H1 (cell line): ENCODE measurements around the gene FLOT1. TPM values are rescaled to one million over a fixed set of nuclear protein-coding genes. Genes with fewer than 3 reads are reported as not detected.

Experiments used
- CTCF ChIA-PET: fragments of 300-600 bp; sonication (Branson Sonifier 250); formaldehyde crosslinking; loops from one replicate; lab custom pipeline; 2021; ENCODE audit not compliant: partially characterized antibody; lab: Charles Lee
- POLR2A ChIA-PET: fragments of 300-600 bp; sonication (Branson Sonifier 250); formaldehyde crosslinking; loops from one replicate; lab custom pipeline; 2021; ENCODE audit warnings: inconsistent platforms; ENCODE audit not compliant: partially characterized antibody; lab: Charles Lee
- DNase-seq, 2 experiments: peaks; one replicate each; pipeline versions ENCODE4 v3.0.0 to v3.0.0-alpha.2; 2010 to 2022; ENCODE audit warnings: low spot score in 2 of 2, low read depth in 1 of 2, mixed read lengths in 1 of 2
- FAIRE-seq: peaks from 2 replicates; lab custom pipeline; 2011; peaks lifted over from hg19 to GRCh38; lab: Jason Lieb, UNC
- H2AFZ ChIP-seq: 2 replicates; pipeline ENCODE4 v1.8.1; 2012; ENCODE audit warnings: low read length, inconsistent platforms
- H2AK5ac ChIP-seq: 2 replicates; pipeline ENCODE4 v1.6.1; 2013; ENCODE audit warnings: low read depth, low read length
- H2BK120ac ChIP-seq: replicated peaks from 2 replicates; pipeline ENCODE3; 2013; ENCODE audit warnings: low read depth, low read length, inconsistent platforms
- H2BK12ac ChIP-seq: 2 replicates; pipeline ENCODE4 v1.6.1; 2013; ENCODE audit warnings: low read depth, low read length
- H2BK15ac ChIP-seq: 2 replicates; pipeline ENCODE4 v1.6.1; 2013; ENCODE audit warnings: low read length
- H2BK20ac ChIP-seq: 2 replicates; pipeline ENCODE4 v1.6.1; 2013; ENCODE audit warnings: low read length
- H2BK5ac ChIP-seq: 2 replicates; pipeline ENCODE4 v1.6.1; 2013; ENCODE audit warnings: low read depth, low read length
- H3K14ac ChIP-seq: 2 replicates; pipeline ENCODE4 v1.6.1; 2013; ENCODE audit warnings: inconsistent platforms; ENCODE audit not compliant: insufficient read length
- H3K18ac ChIP-seq: 2 replicates; pipeline ENCODE4 v1.6.1; 2013; ENCODE audit warnings: low read length; ENCODE audit errors: extremely low read depth
- H3K23ac ChIP-seq: 2 replicates; pipeline ENCODE4 v1.6.1; 2013; ENCODE audit warnings: inconsistent platforms; ENCODE audit not compliant: insufficient read length
- H3K23me2 ChIP-seq: 2 replicates; pipeline ENCODE4 v1.6.1; 2013; ENCODE audit warnings: low read depth, low read length
- H3K27ac ChIP-seq: 2 replicates; pipeline ENCODE4 v1.6.1; 2011; ENCODE audit warnings: low read depth, low read length, inconsistent platforms
- H3K27me3 ChIP-seq, 4 experiments: replicated peaks in 1 of 4; 1 replicate in 1 of 4; 2 replicates in 3 of 4; pipeline versions ENCODE4 v1.6.1 to v1.8.1; 2011 to 2013; ENCODE audit warnings: low read length in 3 of 4, mild to moderate bottlenecking in 3 of 4, inconsistent platforms in 2 of 4, mixed read lengths in 2 of 4, moderate library complexity in 1 of 4; ENCODE audit not compliant: control insufficient read depth in 3 of 4, insufficient read depth in 3 of 4; ENCODE audit errors: extremely low read depth in 1 of 4
- H3K36me3 ChIP-seq, 4 experiments: 2 replicates each; pipeline versions ENCODE4 v1.6.1 to v1.8.1; 2011 to 2013; ENCODE audit warnings: mild to moderate bottlenecking in 4 of 4, low read length in 3 of 4, moderate library complexity in 2 of 4, control low read depth in 1 of 4, inconsistent platforms in 1 of 4; ENCODE audit not compliant: insufficient read depth in 4 of 4, control insufficient read depth in 2 of 4
- H3K4ac ChIP-seq: replicated peaks from 2 replicates; pipeline ENCODE3; 2013; ENCODE audit warnings: low read length, low read depth, mixed read lengths, inconsistent platforms; ENCODE audit not compliant: insufficient read length
- H3K4me1 ChIP-seq, 4 experiments: replicated peaks in 1 of 4; 1 replicate in 1 of 4; 2 replicates in 3 of 4; pipeline versions ENCODE4 v1.6.1 to v1.8.1; 2011 to 2013; ENCODE audit warnings: low read length in 3 of 4, inconsistent platforms in 2 of 4, mixed read lengths in 1 of 4; ENCODE audit not compliant: insufficient read depth in 4 of 4, control insufficient read depth in 3 of 4
- H3K4me2 ChIP-seq, 2 experiments: 2 replicates each; pipeline versions ENCODE4 v1.6.1 to v1.8.1; 2011 to 2013; ENCODE audit warnings: low read depth in 2 of 2, low read length in 2 of 2, control low read depth in 1 of 2, inconsistent platforms in 1 of 2, mild to moderate bottlenecking in 1 of 2; ENCODE audit not compliant: insufficient read depth in 1 of 2
- H3K4me3 ChIP-seq, 4 experiments: fragments of 200-600, 300-600 bp in 1 of 4; sonication (generic), shearing (Covaris generic), sonication (Bioruptor Twin) in 1 of 4; 2 replicates each; pipeline versions ENCODE4 v1.5.1 to v1.8.1; 2011 to 2016; ENCODE audit warnings: low read length in 4 of 4, low read depth in 3 of 4, control low read depth in 2 of 4, inconsistent platforms in 2 of 4, mild to moderate bottlenecking in 2 of 4, mixed read lengths in 1 of 4, moderate library complexity in 1 of 4; ENCODE audit not compliant: insufficient read depth in 2 of 4; ENCODE audit errors: extremely low read depth in 1 of 4
- H3K56ac ChIP-seq: replicated peaks from 2 replicates; pipeline ENCODE3; 2013; ENCODE audit warnings: low read depth, mild to moderate bottlenecking, mixed read lengths, low read length, inconsistent platforms; ENCODE audit not compliant: insufficient read length
- H3K79me1 ChIP-seq: 2 replicates; pipeline ENCODE4 v1.6.1; 2013; ENCODE audit warnings: low read depth, low read length, control low read depth
- H3K79me2 ChIP-seq, 2 experiments: 2 replicates each; pipeline versions ENCODE4 v1.6.1 to v1.8.1; 2012 to 2013; ENCODE audit warnings: low read length in 2 of 2, mild to moderate bottlenecking in 2 of 2, inconsistent platforms in 1 of 2; ENCODE audit not compliant: insufficient read depth in 2 of 2, control insufficient read depth in 1 of 2
- H3K9ac ChIP-seq, 4 experiments: replicated peaks in 1 of 4; 1 replicate in 1 of 4; 2 replicates in 3 of 4; pipeline versions ENCODE4 v1.6.1 to v1.8.1; 2011 to 2013; ENCODE audit warnings: low read depth in 3 of 4, low read length in 3 of 4, control low read depth in 2 of 4, mild to moderate bottlenecking in 2 of 4, moderate library complexity in 2 of 4, inconsistent platforms in 1 of 4; ENCODE audit errors: extremely low read depth in 1 of 4
- H3K9me3 ChIP-seq, 2 experiments: 2 replicates each; pipeline versions ENCODE4 v1.6.1 to v1.8.1; 2012 to 2013; ENCODE audit warnings: mild to moderate bottlenecking in 2 of 2, moderate library complexity in 2 of 2, control low read depth in 1 of 2, inconsistent platforms in 1 of 2, low read depth in 1 of 2, low read length in 1 of 2, mixed read lengths in 1 of 2; ENCODE audit not compliant: insufficient read depth in 2 of 2
- H4K20me1 ChIP-seq, 2 experiments: replicated peaks in 1 of 2; 2 replicates each; pipeline versions ENCODE3 to v1.8.1; 2011 to 2013; ENCODE audit warnings: inconsistent platforms in 2 of 2, low read length in 2 of 2, mild to moderate bottlenecking in 1 of 2; ENCODE audit not compliant: insufficient read depth in 2 of 2, control insufficient read depth in 1 of 2
- H4K5ac ChIP-seq: 2 replicates; pipeline ENCODE4 v1.6.1; 2013; ENCODE audit warnings: low read length, low read depth, mixed read lengths, inconsistent platforms; ENCODE audit not compliant: insufficient read length
- H4K8ac ChIP-seq: 2 replicates; pipeline ENCODE4 v1.8.0; 2013; ENCODE audit warnings: mild to moderate bottlenecking, moderate library complexity, low read length, inconsistent platforms; ENCODE audit not compliant: insufficient read depth; ENCODE audit errors: extremely low read depth
- H4K91ac ChIP-seq: replicated peaks from 2 replicates; pipeline ENCODE3; 2013; ENCODE audit warnings: low read length, mixed read lengths, inconsistent platforms; ENCODE audit not compliant: insufficient read length
- ATF3 ChIP-seq: IDR thresholded peaks from 2 replicates; pipeline ENCODE4 v1.6.1; 2011; ENCODE audit warnings: low read depth, mild to moderate bottlenecking, low read length; ENCODE audit not compliant: insufficient read depth
- BCL11A ChIP-seq, 2 experiments: IDR thresholded peaks; one replicate each; pipeline ENCODE4 v1.6.1; 2011; ENCODE audit warnings: low read depth in 2 of 2, low read length in 2 of 2, mild to moderate bottlenecking in 2 of 2
- EGR1 ChIP-seq: IDR thresholded peaks from 2 replicates; pipeline ENCODE4 v1.6.1; 2011; ENCODE audit warnings: low read depth, low read length, borderline replicate concordance
- JUN ChIP-seq: IDR thresholded peaks from 2 replicates; pipeline ENCODE4 v1.6.1; 2011; ENCODE audit warnings: low read depth, mild to moderate bottlenecking, improper control_type of control experiment, low read length
- JUND ChIP-seq: IDR thresholded peaks from 2 replicates; pipeline ENCODE4 v1.6.1; 2011; ENCODE audit warnings: mild to moderate bottlenecking, improper control_type of control experiment, low read length
- RBBP5 ChIP-seq: IDR thresholded peaks from 2 replicates; pipeline ENCODE4 v1.7.1; 2012; ENCODE audit warnings: low read depth, mild to moderate bottlenecking, inconsistent platforms, low read length, moderate library complexity, borderline replicate concordance
- RNF2 ChIP-seq: fragments of 200-900, 300-1000 bp; sonication (generic); IDR thresholded peaks from 2 replicates; pipeline ENCODE4 v1.7.1; 2016; ENCODE audit warnings: borderline replicate concordance, low read depth, mild to moderate bottlenecking, antibody characterized with exemption, low read length; ENCODE audit not compliant: poor library complexity, severe bottlenecking; ENCODE audit errors: missing control alignments
- SAP30 ChIP-seq: fragments of 300-600 bp; sonication (generic); IDR thresholded peaks from 2 replicates; pipeline ENCODE4 v1.7.1; 2012; ENCODE audit warnings: low read length, moderate library complexity, mild to moderate bottlenecking, inconsistent platforms; ENCODE audit not compliant: insufficient read depth, insufficient replicate concordance
- SIX5 ChIP-seq: IDR thresholded peaks from 2 replicates; pipeline ENCODE4 v1.6.1; 2011; ENCODE audit warnings: mild to moderate bottlenecking, low read depth, low read length
- SP4 ChIP-seq: IDR thresholded peaks from 2 replicates; pipeline ENCODE4 v1.6.1; 2012; ENCODE audit warnings: low read length, inconsistent platforms
- TEAD4 ChIP-seq: IDR thresholded peaks from 2 replicates; pipeline ENCODE4 v1.6.1; 2012; ENCODE audit warnings: low read depth, low read length, inconsistent platforms, mixed read lengths
- WGBS, 2 experiments: shearing (Covaris generic) in 1 of 2; methylation state at CpG; one replicate each; pipeline versions ENCODE4 v1.1.6 to v1.1.7; 2013 to 2015; ENCODE audit warnings: low lambda C conversion rate in 2 of 2, mixed read lengths in 2 of 2, inconsistent platforms in 1 of 2, low coverage in 1 of 2, missing lambda C conversion rate in 1 of 2; ENCODE audit not compliant: insufficient replicate concordance in 2 of 2, insufficient coverage in 1 of 2, insufficient read length in 1 of 2; ENCODE audit errors: extremely low coverage in 1 of 2, missing lambda C conversion rate in 1 of 2; 5-methylcytosine and 5-hydroxymethylcytosine counted together
- polyA plus RNA-seq, 7 experiments: library from polyadenylated mRNA; depleted of rRNA in 3 of 7; stranded (reverse) in 5 of 7; unstranded in 2 of 7; fragments of >200 nt in 5 of 7; fragments of 200-250 nt in 2 of 7; gene quantifications; 1 replicate in 5 of 7; 2 replicates in 1 of 7; 4 replicates in 1 of 7; pipeline versions ENCODE4 v1.2.1 to v1.2.3, GENCODE V29; 2011 to 2013; ENCODE audit warnings: missing spikeins in 2 of 7, mixed read lengths in 2 of 7
- total RNA-seq: library from RNA; stranded (reverse); fragmentation: NEBNext Ultra II Directional; extraction: Animal tissue kit (Norgen Biotek cat#: 25700); gene quantifications from 2 replicates; pipeline ENCODE4 v1.2.1, GENCODE V29; 2021

Gene FLOT1
- total and polyA plus RNA-seq, 2 of the 8 experiments (the other 6 are each of a cell fraction or from before 2014, with no cell fraction given): 87.5 to 88.1 TPM

GRCh38 chr6:30760549-30760948 lies 18.1 kb upstream of the FLOT1 start:
- 95% methylated on average over 8 of the region's 8 CpGs; no CpG with 5 or more reads in 1 of the 2 experiments for WGBS, 2 experiments
- Histone ChIP-seq H3K18ac (no peak overlapping the region), H3K23ac (no peak overlapping the region), H2BK15ac (no peak overlapping the region), H4K5ac (no peak overlapping the region), H4K20me1 (no peaks in the 10 kb centered on the region), H3K79me1 (no peaks in the 10 kb centered on the region), H3K4ac (no peak overlapping the region), H3K4me1 (peaks cover 4 to 7% (median 6%) of the 10 kb centered on the region in 4 experiments; a peak in 6 of 7 replicates), H2BK120ac (no peak overlapping the region), H4K8ac (no peak overlapping the region), H3K4me2 (no peak overlapping the region), H3K27me3 (no peaks in the 10 kb centered on the region), H2AFZ (no peak overlapping the region), H2BK5ac (no peak overlapping the region), H3K9me3 (no peaks in the 10 kb centered on the region; a peak in 1 of 4 replicates), H3K56ac (no peak overlapping the region), H3K4me3 (no peak overlapping the region), H2BK20ac (no peak overlapping the region), H3K14ac (no peak overlapping the region), H2BK12ac (no peak overlapping the region), H3K23me2 (no peaks in the 10 kb centered on the region), H4K91ac (no peak overlapping the region), H3K9ac (no peak overlapping the region), H2AK5ac (no peak overlapping the region), H3K27ac (no peak overlapping the region), H3K36me3 (no peaks in the 10 kb centered on the region), H3K79me2 (no peaks in the 10 kb centered on the region)
- ChIA-PET POLR2A (interaction anchor here (1.4 to 1.9 kb wide), 2 partner anchors 16 to 19 kb away, joined by 3 to 6 read pairs; partner anchors contain the start of genes FLOT1 and IER3), CTCF (interaction anchor here (2.0 kb wide), 1 partner anchor 327 kb away, joined by 5 read pairs; no protein-coding TSS in a partner anchor)
- DNase-seq (no peak), FAIRE-seq (no peak)
- TF ChIP-seq TEAD4 (no peak), ATF3 (no peak), SP4 (no peak), EGR1 (no peak), JUND (no peak), RNF2 (no peak), BCL11A (IDR thresholded peaks at IDR 0.05; ENCODE audit: low read depth in 2 of 2, low read length in 2 of 2) (no peak), JUN (no peak), SAP30 (no peak), SIX5 (no peak), RBBP5 (no peak)
